HG02759 (cell line): ENCODE results near the gene KRTAP9-2.
"Not testable (repeated sequence)": the region's sequence is repeated elsewhere in the genome, so short reads cannot be mapped to it uniquely, and the experiment has no call there.

Experiments used
- ATAC-seq: cut with Tn5 transposase; IDR thresholded peaks from one replicate; pipeline ENCODE4 v1.9.1; 2021; ENCODE audit warnings: mild to moderate bottlenecking, moderate library complexity; ENCODE audit not compliant: unreplicated experiment

KRTAP9-2 gene, protein sequence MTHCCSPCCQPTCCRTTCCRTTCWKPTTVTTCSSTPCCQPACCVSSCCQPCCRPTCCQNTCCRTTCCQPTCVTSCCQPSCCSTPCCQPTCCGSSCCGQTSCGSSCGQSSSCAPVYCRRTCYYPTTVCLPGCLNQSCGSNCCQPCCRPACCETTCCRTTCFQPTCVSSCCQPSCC

DNA sequence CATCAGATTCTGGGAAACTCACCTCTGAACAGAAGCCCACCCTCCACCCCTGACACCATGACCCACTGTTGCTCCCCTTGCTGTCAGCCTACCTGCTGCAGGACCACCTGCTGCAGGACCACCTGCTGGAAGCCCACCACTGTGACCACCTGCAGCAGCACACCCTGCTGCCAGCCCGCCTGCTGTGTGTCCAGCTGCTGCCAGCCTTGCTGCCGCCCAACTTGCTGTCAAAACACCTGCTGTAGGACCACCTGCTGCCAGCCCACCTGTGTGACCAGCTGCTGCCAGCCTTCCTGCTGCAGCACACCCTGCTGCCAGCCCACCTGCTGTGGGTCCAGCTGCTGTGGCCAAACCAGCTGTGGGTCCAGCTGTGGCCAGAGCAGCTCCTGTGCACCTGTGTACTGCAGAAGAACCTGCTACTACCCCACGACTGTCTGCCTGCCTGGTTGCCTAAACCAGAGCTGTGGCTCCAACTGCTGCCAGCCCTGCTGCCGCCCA lies at the start of gene KRTAP9-2:
Gene KRTAP9-2 (plus strand): TSS at position 51 of the 498 bp plus-strand sequence. CDS start 7 bp downstream, at position 58.
- not testable (repeated sequence) for ATAC-seq

DNA sequence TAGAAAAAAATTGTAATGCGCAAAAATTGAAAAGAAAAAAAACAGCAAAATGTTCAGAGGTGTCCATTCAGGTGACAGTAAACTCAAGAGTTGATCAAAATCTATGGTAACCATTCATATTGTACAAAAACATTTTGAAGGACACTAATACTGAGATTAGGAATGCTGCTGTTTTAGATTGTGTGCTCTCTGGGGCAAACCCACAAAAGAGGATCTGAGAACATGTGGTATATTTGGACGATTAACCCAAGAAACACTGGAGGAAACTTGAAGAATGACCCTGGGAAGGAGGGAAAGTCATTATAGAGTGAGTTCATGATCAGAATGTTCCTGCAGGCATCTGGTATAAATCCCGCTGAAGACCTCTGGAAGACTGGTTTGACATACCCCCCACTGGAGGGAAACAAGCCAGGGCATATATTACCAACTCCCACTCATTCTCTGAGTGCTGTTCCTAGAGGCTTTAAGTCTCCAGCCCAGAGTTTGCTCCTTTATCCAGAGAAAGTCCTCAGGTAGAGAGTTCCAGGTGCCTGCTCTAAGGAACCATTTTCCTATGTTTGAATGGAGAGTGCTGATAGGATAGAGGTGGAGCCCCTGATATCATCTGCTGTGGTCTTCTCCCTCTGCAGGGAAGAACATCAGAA lies 49.6 kb upstream of the KRTAP9-2 start:
- ATAC-seq, result no peak

DNA sequence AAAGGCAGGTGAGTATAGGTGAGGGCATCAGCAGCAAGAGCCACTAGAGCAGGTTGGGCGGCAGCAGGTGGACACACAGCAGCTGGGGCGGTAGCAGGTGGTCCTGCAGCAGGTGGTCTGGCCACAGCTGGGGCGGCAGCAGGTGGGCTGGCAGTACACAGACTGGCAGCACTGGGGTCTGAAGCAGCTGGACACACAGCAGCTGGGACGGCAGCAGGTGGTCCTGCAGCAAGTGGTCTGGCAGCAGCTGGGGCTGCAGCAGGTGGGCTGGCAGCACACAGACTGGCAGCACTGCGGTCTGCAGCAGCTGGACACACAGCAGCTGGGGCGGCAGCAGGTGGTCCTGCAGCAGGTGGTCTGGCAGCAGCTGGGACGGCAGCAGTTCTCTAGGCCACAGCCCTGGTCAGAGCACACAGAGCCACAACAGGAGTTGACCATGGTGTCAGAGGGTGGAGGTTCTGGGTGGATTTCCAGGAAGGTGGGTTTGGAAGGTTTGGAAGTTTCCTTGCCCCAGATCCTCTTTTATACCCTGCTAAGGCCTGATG lies 48.6 kb upstream of the KRTAP9-2 start, which contains the start of gene KRTAP4-2:
Gene KRTAP4-2 (minus strand): TSS at position 495 of the 545 bp plus-strand sequence. CDS start 57 bp downstream, at position 438.
- ATAC-seq, result no peak

DNA sequence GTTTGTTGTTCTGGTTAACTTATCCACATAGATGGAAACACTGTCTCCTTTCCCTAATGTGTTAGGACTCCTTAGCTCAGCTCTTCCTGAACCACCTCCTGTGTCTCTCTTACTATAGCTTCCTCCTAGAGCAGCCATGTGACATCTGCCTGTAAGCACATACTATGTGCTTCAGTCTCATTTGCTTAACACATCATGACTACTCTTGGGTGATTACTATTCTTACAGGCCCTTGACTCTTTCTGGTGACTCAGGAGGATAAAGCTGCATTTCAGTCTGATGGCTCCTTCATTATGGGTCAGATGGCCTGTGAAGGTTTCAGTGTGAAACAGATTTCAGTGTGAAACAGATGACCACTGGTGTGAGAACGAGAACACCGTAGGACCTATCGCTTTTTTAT lies 48.1 kb upstream of the KRTAP9-2 start:
- no peak for ATAC-seq

DNA sequence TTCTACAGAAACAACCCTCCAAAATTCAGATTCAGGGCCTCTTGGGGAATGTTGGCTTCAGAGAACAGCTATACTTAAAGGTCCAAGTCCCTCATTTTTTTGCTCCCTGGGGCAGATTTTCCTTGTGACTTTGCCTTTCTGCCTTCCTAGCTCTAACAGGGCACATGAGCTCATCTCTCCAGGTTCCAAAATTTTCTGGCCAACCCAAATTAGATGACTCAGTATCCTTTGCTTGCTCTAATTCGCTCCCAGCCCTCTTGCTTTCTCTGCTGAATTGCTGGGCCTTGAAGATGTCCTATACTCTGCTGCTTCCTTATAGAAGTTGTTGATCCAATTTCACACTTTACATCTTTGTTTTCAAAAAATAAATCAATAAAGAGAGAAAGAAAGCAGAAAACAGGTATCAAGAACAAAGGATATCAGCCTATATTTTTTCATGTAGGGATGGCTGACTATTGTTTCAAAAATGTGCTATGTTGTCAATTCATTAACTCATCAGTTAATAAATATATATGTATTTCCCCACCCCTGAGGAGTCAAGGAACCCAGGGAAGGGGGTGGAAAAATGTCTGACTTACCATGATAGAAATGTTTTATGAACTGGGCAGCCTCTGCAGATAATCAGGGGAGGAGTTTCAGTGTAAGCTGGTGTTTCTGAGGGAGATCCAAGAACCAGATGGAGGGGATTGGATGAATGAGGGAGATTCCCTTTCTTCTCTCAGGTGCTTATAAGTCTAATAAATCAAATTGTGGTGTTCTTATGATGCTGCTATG lies 47.4 kb upstream of the KRTAP9-2 start:
- no peak for ATAC-seq

DNA sequence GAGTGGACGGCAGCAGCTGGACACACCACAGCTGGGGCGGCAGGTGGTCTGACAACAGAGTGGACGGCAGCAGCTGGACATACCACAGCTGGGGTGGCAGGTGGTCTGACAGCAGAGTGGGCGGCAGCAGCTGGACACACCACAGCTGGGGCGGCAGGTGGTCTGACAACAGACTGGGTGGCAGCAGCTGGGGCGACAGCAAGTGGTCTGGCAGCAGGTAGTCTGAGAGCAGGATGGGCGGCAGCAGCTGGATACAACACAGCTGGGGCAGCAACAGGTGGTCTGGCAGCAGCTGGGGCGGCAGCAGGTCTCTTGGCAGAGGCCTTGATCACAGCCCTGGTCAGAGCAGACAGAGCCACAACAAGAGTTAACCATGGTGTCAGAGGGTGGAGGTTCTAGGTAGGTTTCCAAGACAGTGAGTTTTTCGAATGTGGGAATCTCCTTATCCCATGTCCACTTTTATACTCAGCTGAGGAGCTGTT lies 41.9 kb upstream of the KRTAP9-2 start, which contains the start of gene KRTAP4-1:
Gene KRTAP4-1 (minus strand): TSS at position 432 of the 482 bp plus-strand sequence. CDS start 57 bp downstream, at position 375.
- ATAC-seq, result no peak

DNA sequence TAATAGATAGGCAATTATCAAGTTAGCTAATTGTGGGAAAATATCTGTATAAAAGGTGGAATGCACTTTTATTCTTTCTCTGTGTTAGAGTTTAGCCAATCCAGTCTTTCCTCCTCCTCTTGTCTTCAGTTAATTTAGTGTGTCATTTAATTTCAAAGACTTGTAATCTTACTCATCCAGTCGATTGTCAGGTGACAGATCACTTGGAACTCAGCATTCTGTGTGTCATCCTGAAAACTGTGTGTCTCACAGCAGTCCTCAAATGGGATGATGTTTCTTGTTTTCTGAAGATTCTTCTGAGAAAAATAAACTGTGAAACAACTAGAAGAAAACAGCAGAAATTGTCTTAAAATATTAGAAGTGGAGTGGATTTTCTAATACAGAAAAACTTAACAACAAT lies 41.4 kb upstream of the KRTAP9-2 start:
- ATAC-seq, result no peak

DNA sequence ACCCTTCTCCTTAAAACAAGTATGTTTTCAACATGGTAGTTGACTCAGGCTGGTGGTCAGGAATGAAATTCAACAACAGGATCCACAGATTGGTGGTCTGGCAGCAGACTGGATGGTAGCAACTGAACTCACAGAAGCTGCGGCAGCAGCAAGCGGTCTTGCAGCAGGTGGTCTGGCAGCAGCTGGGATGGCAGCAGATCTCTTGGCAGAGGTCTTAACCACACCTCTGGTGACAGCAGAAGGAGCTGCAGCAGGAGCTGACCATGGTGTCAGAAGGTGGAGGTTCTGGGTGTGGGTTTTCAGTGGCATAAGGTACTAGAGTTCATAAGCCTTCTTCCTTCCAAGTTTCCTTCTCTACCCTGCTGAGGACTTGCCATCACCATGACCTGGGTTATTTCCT lies 39.6 kb upstream of the KRTAP9-2 start:
- no peak for ATAC-seq

DNA sequence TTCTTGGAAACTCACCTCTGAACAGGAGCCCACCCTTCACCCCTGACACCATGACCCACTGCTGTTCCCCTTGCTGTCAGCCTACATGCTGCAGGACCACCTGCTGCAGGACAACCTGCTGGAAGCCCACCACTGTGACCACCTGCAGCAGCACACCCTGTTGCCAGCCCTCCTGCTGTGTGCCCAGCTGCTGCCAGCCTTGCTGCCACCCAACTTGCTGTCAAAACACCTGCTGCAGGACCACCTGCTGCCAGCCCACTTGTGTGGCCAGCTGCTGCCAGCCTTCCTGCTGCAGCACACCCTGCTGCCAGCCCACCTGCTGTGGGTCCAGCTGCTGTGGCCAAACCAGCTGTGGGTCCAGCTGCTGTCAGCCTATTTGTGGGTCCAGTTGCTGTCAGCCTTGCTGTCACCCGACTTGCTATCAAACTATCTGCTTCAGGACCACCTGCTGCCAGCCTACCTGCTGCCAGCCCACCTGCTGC lies 36.6 kb upstream of the KRTAP9-2 start, which contains the start of gene KRTAP9-1:
Gene KRTAP9-1 (plus strand): TSS at position 51 of the 482 bp plus-strand sequence. CDS start 0 bp downstream, at position 51.
- ATAC-seq, result not testable (repeated sequence)

DNA sequence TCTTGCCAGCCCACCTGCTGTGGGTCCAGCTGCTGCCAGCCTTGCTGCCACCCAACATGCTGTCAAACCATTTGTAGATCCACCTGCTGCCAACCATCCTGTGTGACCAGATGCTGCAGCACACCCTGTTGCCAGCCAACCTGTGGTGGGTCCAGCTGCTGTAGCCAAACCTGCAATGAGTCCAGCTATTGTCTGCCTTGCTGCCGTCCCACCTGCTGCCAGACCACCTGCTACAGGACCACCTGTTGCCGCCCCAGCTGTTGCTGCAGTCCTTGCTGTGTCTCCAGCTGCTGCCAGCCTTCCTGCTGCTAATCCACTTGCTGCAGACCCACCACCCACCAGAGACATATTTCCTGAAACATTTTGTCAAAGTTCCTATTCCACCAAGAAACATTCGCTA lies 36.1 kb upstream of the KRTAP9-2 start:
- no peak for ATAC-seq

DNA sequence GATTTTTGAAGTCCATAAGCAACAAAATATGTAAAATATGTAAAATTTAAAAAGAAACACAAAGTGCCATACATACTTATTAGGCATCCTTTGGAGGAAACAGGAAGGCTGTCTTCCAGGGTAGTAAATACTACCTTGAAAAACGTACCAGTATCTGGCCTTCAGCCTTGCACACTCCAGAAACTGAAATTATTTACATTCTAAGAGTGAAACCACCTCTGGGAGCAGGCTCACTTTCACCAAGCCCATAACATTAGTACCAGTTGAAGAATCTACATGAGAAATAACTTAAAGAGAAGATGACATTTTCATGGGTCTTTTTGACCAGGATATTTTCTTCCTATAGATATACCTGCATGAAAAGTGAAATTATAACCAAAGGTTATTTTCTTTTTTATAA lies 30.4 kb upstream of the KRTAP9-2 start:
- ATAC-seq, result no peak

DNA sequence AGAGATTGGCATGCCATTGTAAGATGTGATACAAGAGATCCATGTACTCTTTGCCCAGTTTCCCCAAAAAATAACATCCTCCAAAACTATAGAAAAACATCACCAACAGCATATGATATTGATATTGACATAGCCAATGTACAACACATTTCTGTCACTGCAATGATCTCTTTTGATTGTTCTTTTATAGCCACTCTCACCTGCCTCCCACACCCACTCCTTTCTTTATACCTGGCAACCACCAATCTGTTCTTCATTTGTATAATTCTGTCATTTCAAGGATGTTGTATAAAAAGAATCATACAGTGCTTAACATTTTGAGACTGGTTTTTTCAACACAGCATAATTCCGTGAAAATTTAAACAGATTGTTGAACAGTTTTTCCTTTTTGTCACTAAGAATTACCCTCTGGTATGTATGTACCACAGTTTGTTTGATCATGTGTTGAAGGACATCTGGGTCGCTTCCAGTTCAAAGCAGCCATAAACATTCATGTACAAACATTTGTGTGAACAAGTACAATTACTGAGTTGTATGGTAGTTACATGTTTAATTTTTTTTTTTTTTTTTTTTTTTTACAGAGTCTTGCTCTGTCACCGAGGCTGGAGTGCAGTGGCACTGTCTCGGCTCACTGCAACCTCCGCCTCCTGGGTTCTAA lies 26.9 kb upstream of the KRTAP9-2 start:
- ATAC-seq, result no peak

DNA sequence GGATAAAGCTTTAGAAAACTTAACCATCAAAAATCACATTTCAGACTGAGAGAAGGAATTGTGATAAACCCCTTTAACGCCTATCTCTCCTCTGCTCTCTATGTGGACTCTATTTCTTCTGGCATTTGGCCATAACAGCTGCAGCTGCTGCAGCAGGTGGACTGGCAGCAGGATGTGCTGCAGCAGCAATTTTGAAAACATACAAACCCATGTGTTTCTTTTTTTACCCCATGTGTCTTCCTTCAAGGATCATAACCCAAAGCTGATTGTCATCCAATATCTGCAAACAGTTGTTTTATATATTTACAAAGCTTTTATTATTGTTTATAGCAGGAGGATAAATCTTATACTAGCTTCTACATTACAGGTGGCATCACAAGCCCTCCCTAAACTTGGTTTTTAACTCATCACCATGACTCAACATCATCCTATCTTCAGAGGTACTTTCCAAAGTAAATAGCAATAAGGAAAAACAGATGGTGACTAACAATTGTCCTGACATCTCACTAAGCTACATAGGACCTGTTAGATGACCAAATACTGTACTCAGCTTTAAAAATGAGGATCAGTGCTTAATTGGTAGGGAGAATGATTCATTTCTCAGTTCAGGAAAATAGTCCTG lies 14.5 kb upstream of the KRTAP9-2 start:
- ATAC-seq, result no peak

DNA sequence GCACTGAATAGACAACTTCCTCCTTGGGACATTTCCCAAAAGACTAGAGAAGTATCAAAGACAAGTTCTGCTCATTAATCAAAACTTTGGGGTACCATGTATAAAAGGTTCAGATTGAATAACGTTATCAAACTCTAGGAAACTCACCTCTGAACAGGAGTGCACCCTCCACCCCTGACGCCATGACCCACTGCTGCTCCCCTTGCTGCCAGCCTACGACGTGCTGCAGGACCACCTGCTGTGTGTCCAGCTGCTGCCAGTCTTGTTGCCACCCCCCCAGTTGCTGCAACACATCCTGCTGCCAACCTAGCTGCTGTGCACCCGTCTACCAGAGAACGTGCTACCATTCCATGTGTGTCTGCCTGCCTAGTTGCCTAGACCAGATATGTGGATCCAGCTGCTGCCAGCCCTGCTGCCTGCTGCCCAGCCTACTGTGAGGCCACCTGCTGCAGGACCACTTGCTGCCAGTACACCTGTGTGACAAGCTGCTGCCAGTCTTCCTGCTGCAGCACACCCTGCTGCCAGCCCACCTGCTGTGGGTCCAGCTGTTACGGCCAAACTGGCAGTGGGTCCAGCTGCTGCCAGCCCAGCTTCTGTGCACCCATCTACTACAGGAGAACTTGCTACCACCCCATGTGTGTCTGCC lies 13.8 kb upstream of the KRTAP9-2 start:
- no peak for ATAC-seq

DNA sequence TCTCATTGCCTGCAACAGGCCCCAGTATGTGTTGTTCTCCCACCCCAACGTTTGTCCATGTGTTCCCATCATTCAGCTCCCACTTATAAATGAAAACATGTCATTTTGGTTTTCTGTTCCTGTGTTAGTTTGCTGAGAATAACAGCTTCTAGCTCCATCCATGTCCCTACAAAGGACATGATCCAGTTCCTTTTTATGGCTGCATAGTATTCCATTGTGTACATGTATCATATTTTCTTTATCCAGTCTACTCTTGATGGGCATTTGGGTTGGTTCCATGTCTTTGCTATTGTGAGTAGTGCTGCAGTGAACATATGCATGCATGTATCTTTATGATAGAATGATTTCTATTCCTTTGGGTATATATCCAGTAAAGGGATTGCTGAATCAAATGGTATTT lies 10.8 kb upstream of the KRTAP9-2 start:
- no peak for ATAC-seq

DNA sequence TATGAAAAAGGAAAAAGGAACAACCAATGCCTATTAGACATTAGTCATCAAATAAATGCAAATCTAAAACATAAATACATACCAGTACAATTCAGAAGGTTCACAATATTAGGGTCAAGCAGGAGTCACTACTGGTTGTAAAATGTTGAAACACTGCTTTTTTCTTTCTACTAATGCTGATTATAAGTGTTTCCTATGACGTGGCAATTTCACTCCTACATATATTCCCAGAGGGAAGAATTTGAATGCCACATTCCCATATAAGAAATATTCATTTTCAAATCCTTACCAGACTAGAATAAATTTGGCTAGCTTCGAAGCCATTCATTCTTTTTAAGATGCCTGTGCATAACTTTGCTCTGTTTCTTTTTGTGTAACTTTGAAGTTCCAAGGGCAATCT lies 2.6 kb upstream of the KRTAP9-2 start:
- ATAC-seq, result no peak

DNA sequence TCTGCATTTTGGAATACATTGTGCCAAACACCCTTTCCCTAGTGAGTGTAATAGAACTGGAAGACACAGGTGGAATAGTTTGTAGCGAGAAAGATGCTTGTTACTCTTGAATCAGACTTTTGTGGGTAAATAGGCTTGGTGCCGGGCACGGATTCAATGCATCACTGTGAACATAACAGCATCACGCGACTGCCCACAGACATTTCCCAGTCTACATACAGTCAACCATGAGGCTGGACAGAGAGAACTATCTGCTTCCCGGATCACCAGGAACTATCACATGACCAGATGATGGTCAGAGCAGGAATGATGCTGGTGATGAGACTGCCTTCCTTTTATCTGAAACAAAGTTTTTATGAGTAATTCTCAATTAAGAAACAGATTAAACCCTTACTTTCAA lies 397 bp upstream of the KRTAP9-2 start:
- ATAC-seq, result no peak

DNA sequence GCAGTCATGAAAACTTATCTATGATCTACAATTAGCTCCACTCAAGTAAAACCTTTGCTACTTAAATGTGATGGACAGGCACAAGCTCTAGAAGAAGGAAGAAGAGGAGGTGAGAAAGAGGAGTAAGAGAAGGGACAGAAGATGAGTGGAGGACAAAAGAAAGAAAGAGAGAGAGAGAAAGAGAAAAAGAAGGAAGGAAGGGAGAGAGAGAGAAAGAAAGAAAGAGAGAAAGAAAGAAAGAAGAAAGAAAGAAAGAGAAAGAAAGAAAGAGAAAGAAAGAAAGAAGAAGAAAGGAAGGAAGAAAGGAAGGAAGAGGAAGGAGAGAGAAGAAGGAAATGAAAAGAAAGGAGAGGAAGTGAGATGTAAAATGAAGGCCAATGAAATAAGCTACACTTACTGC lies 3.6 kb downstream of the KRTAP9-2 start:
- ATAC-seq, result no peak

DNA sequence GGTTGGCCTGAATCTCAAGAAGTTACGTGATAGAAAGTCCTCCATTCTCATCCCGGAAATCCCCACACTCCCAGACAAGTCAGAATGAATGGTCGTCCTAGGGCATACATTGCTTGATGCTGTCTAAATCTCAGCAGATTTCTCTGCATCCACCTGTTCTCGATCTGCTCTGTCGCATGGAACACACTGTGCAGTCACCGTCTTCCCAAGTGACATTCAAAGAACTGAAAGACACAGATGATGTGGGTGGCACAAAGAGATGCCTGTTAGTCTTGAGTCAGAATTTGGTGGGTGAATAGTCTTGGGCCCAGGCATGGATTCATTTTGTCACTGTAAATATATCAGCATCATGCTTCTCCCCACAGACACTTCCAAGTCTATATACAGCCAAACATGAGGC lies 5.3 kb downstream of the KRTAP9-2 start:
- ATAC-seq, result no peak
